LNCAP (cell line): ENCODE data around the gene LIMCH1.

Experiments
- CTCF ChIP-seq: fragments of 450-650 bp; IDR thresholded peaks from 2 replicates; pipeline ENCODE4 v1.5.1; 2017; ENCODE audit warnings: mild to moderate bottlenecking

LIMCH1 gene

GRCh38 chr4:41658163-41658562, 120.2 kb downstream of the LIMCH1 start:
- no peak for TF ChIP-seq CTCF

- TF ChIP-seq CTCF: no peak
Observed at GRCh38 chr4:41660352-41660751, 122.4 kb downstream of the LIMCH1 start.

- TF ChIP-seq CTCF: peak; percentile 93
Observed at GRCh38 chr4:41661442-41662076, 123.6 kb downstream of the LIMCH1 start.

GRCh38 chr4:41665636-41666207, 127.8 kb downstream of the LIMCH1 start:
- TF ChIP-seq CTCF: no peak

- TF ChIP-seq CTCF: no peak
Observed at GRCh38 chr4:41668024-41668423, 130.1 kb downstream of the LIMCH1 start.

- no peak for TF ChIP-seq CTCF
Observed at GRCh38 chr4:41670530-41670929, 132.6 kb downstream of the LIMCH1 start.

- no peak for TF ChIP-seq CTCF
Observed at GRCh38 chr4:41670982-41671381, 133.0 kb downstream of the LIMCH1 start.
